GM13977 (cell line): ENCODE results near the gene ACVR1C.
A peak's percentile ranks its signal among the peaks of the same experiment; 100 is the strongest.

Experiments used
- DNase-seq: peaks from one replicate; pipeline ENCODE4 v3.0.0; 2012; ENCODE audit warnings: low spot score
- CTCF ChIP-seq: IDR thresholded peaks from 2 replicates; pipeline ENCODE4 v1.5.1; 2012; ENCODE audit warnings: mild to moderate bottlenecking, control low read depth; ENCODE audit not compliant: insufficient read depth; ENCODE audit errors: extremely low read depth, missing control alignments
- in situ Hi-C: fragments of 300-500 bp; cut with MboI; formaldehyde crosslinking; loops from one replicate; pipeline ENCODE4 v1.12.0; 2022; ENCODE audit warnings: low sequenced_read_pairs, low pct_unique_long_range_greater_than_20kb, mixed read lengths, inconsistent platforms; ENCODE audit not compliant: unreplicated experiment

Gene ACVR1C

DNA sequence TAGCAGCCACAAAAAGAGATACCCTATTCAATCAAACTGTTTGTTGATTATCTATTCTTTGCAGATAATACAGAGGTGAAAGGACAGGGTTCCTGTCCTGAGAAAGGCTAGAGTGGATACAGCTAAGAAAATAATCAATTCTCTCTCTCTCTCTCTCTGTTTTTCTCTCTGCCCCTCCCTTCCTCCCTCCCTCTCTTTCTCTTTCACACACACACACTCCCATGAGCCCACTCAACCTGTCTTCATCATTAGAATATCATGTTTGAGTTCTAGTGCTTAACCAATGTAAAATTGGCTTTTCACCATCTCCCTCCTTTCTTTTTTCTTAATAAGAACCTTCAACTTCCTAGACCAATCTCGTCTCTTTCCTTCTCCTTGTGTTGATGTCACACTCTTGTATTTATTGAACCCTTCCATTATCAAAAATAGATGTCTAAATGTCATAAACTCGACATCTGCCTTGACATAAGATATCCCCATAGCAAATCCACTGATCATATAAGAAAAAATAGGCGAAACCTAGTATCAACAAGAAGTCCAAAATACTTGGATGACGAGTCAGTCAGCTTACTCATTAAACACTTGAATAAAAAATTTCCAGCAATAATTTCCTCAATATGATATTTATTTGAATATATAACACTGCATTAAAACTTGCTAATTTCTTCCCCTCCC, 141.9 kb downstream of the ACVR1C start:
- no peak for TF ChIP-seq CTCF
- in situ Hi-C loops: loop anchor here (10.0 to 25.0 kb wide), 2 partner anchors 62 to 526 kb away; no protein-coding TSS in a partner anchor
- DNase-seq: no peak

GRCh38 chr2:157480182-157480961, 148.3 kb downstream of the ACVR1C start:
- peak; percentile 14 for DNase-seq
- TF ChIP-seq CTCF: no peak
- in situ Hi-C loops: loop anchor here (10.0 to 25.0 kb wide), 2 partner anchors 56 to 532 kb away; no protein-coding TSS in a partner anchor

- DNase-seq: no peak
- no peak for TF ChIP-seq CTCF
- in situ Hi-C loops: loop anchor here (10.0 to 25.0 kb wide), 2 partner anchors 55 to 533 kb away; no protein-coding TSS in a partner anchor
Observed at GRCh38 chr2:157479081-157480027, 149.3 kb downstream of the ACVR1C start.

GRCh38 chr2:157477919-157478318, 150.7 kb downstream of the ACVR1C start:
- TF ChIP-seq CTCF: no peak
- no peak for DNase-seq
- in situ Hi-C loops: loop anchor here (25.0 kb wide), 1 partner anchor 534 kb away; no protein-coding TSS in a partner anchor

DNA sequence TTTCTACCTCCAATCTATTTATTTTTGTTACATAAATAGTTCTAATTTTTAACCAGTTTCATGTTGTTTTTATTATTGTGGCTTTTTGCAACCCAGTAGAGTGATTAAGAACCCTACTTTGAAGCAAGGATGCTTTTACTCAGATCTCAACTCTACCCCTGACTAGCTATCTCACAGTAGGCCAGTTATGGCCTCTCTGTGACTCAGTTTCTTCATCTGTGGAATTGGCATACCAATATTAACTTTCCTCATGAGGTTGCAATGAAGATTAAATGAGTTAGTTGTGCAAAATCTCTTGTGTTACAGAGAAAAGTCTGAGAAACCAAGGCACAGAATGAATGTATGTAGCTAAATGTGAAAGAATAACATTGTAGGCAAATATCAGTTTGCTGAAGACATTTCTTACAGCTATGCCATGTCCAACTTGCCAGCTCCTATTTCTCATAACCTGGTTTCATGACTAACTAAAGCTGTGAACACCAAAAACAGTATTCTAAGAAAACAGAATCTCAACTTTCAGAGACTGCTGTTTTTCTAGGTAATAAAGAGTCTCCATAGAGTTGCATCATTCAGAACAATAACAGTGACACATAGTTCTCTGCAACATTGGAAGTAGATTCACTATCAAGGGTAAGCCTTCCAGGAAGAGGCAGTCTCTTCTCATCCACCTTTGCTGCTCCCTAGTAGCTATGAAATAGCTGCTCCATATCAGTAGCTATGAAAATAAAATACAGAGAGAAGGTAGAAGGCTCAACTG, 151.5 kb downstream of the ACVR1C start:
- DNase-seq: no peak
- TF ChIP-seq CTCF: no peak
- in situ Hi-C loops: loop anchor here (25.0 kb wide), 1 partner anchor 535 kb away; no protein-coding TSS in a partner anchor
